GM18519 (cell line): Measurements from ENCODE around the gene CD200.
"Not testable (repeated sequence)": the region's sequence is repeated elsewhere in the genome, so short reads cannot be mapped to it uniquely, and the experiment has no call there.

Experiments
- ATAC-seq: cut with Tn5 transposase; IDR thresholded peaks from one replicate; pipeline ENCODE4 v1.9.1; 2021; ENCODE audit warnings: mild to moderate bottlenecking, moderate library complexity; ENCODE audit not compliant: unreplicated experiment, low FRiP score

CD200 gene

DNA sequence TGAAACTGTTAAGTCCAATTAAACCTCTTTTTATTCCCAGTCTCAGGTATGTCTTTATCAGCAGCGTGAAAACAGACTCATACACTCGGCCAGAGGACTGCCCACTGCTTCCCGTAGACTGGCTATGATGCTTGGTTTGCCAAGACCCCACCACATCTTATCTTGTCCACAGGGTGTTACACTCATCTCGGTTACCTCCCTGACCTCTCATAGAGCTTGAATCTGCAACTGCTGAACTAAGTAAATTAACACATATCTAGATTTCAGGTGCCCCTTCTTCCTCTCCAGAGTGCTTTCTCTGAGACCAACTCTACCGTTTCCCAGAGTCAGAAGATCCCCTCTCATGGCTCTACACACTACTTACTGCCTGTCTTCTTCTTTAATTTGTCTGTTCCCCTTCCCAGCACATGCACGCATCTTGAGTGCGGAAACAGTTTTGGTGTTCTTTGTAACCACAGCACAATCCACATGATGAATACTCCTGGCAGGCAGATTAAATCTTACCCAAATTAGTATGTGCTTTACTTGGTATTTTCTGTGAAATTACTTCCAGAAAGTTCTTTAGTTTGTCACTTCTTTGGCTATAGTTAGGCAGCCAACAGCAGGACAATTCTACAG is 49.7 kb downstream of the CD200 start:
- ATAC-seq = no peak

DNA sequence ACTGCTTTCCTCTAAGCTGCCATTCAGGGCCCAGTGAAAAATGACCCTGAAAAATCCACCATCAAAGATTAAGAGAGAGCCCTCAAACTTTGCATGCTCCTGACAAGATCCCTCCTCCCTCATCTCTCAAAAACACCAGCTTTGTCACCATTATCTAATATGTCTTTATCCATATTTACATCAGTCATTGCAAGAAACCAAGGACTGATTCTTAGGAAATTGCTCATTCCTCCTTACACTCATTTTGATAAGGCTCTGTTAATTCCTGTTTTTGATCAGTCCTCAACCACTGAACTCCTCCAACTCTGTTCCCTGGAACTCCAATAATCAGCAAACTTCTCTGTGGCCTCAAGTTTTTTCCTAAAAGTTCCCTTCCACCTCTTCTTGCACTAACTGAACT is 51.8 kb downstream of the CD200 start:
- no peak for ATAC-seq

DNA sequence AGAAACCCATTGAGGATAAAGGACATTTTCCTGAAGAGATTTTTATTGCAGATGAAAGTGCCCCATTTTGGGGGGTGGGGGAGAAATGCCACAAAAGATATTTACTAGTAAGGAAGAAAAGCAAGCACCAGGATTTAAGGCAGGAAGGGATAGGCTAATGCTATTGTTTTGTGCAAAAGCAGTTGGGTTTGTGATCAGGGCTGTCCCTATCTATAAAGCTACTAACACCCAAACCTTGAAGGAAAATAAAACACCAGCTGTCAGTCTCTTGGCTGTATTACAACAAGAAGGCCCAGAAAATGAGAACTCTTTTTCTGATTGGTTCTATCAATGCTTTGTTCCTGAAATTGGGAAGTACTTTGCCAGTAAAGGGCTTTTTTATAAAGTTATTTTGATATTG is 56.0 kb downstream of the CD200 start:
- no peak for ATAC-seq

DNA sequence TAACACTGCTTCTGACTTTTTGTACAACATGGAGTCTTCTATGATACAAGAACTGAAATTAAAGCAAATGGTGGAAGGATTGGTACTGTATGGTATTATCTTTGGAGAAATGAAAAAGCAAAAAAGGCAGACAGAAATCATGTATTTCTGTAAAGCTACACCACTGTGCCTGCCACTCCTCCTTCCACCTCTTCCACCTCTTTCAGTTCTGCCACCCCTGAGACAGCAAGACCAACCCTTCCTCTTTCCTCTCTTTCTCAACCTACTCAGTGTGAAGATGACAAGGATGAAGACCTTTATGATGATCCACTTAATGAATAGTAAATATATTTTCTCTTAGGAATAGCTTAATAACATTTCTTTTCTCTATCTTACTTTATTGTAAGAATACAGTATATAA is 57.0 kb downstream of the CD200 start:
- ATAC-seq = no peak

DNA sequence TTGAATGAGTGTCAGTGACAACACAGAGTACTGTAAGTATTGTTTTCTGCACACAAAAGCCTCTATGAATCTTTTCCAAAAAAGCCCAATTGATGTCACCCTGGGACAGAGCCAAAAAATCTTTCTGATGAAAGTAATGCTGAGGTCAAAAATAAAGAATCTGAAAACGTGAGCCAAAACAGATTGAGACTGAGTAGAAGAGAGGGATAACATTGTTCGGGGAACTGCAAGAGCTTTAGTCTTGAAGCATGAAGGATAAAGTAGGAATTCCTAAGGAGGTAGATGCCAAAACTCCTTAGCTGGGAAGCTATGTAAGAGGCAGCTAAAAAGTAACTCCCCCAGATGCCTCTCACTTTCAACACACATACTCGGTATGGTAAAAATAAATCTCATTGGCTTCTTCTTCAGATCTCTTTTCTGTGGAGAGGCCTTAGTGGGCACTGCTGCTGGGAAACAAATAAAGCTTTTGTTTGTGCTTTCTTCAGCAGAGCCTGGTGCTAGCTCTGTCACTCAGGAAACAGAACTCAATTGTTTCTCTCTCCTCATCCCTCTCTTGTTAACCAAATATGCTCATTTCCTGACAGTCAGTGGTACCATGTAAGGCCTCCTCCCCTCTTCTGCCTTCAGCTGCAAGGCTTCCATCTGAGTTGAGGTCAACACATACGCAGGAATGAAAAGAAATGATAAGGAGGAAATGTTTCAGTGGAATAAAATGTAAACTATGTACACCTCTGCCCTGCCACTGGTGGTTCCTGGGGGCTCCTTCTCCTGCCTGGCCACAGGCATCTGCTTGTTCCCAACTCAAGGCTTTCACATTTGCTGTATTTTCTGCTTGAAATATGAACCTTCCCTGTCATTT is 58.1 kb downstream of the CD200 start:
- no peak for ATAC-seq

DNA sequence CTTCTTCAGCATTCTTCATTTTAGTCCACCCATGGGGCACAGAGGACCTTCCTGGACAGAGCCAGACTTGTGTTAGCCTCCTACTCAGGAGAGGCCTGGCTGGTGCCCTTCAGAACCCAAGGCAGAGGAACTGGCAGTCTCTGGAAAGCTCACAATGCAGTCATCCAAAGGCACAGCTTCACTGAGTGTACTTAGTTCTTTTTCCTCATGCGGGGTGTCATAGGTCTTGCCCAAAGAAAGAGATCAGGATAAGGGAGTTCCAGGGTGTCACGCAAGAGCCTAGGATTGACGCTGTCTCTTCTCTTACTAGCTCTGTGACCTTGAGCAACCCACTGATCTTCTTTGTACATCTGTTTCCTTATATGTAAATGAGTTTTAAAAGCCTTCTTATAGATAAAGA is 58.7 kb downstream of the CD200 start:
- ATAC-seq = no peak

DNA sequence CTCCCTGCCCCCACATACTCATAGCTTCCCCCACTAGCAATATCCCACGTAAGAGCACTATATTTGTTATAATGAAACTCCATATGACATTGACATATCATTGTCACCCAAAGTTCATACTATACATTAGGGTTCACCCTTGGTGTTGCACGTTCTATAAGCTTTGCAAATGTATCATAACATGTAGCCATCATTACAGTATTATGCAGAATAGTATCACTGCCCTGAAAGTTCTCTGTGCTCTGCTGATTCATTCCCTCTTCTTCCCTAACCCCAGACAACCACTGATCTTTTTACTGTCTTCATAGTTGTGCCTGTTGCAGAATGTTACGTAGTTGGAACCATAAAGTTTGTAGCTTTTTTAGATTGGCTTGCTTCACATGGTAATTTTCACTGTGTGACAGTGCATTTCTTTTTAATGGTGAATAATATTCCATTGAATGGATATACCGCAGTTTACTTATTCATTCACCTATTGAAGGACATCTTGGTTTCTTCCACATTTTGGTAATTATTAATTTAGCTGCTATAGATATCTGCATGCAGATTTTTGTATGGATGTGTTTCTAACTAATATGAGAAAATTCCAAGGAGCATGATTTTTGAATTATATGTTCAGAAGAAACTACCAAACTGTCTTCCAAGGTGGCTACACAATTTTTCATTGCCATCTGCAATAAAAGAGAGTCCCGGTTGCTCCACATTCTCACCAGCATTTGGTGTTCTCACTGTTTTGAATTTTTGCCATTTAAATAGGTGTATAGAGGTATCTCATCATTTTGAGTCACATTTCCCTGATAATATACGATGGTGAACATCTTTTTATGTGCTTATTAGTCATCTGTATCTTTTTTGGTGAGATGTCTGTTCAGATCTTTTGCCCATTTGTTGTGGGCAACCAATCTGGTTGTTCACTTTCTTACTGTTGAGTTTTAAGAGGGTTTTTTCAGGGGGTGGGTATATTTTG is 59.7 kb downstream of the CD200 start:
- no peak for ATAC-seq

DNA sequence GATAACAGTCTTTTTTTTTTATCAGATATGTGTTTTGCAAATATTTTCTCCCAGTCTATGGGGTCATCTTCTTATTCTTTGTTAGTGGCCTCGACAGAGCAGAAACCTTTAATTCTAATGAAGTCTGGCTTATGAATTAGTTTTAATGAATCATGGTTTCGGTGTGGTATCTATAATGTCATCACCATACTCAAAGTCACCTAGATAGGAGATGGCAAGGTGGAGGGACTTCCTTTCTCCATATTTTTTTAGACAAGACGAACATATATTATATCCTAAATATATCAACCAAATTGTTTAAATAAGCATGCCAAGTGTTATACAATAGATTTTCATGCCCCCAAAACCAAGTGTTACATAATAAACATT is 60.4 kb downstream of the CD200 start:
- ATAC-seq = no peak

DNA sequence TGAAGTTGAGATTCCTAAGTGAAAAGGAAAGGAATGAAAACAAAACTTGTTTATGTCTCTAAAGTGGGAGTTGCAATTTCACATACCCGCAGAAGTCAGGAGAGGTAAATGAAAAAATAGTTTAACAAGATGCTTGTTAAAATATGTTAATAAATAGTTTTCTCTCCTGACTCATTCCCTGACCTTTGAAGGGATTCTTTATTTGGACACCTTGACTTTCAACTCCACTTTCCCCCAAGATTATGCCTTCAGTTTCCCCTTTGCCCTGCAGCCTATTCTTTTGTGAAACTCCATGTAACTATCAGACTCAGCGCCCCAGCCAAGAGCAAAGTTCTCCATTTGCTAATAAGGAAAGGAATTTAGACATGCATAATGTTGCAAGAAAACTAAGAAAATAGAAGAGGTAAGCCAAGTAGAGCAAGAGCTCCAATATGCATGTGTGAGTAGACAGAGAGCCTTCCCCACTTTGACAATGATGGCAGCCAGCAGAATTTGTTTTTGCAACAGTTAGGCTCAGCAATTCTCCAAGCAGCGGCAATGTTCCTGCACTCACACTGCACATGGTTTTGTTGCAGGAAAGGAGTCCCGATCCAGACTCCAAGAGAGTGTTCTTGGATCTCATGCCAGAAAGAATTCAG is 61.2 kb downstream of the CD200 start:
- ATAC-seq = no peak

DNA sequence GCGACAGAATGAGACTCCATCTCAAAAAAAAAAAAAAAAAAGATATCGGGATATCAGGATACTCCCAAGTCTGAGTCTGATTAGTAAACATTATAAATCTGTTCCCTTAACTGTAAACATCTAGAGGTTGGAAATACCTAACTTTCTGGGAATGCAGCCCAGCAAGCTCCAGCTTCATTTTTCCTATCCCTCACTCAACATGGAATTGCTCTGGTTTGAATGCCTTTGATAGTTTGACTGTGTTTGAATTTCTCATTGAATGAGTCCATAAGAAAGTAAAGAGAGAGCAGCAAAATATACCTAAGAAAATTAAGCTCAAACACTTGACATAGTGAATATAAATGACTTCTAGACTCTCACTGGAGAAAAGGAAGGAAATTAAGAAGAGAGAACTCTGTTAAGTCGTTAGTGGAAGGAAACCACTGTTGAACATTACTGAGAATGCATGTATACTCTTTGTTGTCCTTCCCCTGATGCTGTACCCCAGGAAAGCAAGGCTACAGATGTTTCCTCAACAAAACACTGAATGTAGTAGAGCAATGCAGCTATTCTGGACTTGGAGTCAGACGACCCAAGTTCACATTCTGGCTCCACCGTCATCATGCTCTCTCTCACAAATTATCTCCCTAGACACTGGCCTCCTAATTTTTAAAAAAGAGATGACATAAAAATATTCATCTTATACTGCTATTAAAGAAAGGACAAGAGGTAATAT is 62.4 kb downstream of the CD200 start:
- no peak for ATAC-seq

DNA sequence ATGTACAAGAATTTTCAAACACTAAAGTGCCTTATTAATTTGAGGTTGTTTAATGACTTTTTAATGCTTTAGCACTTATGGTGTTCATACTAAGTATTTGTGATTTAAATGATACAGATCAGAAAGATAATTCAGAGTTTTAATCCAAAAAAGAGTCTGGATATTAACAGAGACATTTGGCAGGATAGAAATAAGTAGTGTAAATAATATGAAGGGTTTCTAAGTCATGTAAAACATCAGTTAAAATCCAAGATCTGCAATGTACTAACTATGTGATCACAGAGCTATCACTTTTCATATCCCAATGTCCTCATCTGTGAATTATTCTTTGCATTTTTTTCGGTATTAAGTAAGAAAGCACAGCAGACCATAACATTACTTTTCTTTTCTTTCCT is 62.9 kb downstream of the CD200 start:
- ATAC-seq = no peak

DNA sequence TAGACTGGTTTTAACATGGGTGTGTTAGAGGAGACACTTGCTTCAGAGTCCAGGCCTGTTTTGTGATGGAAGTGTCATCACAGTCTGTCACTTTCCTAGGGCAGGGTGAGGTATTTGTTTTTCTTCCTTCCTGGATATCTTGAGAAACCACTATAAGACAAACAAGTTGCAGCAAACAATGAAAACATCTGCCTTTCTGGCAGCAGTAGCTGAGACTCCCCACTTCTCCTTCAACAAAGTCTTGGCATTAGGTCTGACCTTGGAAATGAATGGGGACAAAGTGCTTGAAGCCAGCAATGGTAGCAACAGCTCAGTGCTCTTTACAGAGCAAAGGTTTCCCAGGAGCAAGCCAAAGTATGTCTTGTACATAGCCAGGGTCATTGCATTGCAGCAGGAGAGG is 64.6 kb downstream of the CD200 start:
- ATAC-seq = no peak

DNA sequence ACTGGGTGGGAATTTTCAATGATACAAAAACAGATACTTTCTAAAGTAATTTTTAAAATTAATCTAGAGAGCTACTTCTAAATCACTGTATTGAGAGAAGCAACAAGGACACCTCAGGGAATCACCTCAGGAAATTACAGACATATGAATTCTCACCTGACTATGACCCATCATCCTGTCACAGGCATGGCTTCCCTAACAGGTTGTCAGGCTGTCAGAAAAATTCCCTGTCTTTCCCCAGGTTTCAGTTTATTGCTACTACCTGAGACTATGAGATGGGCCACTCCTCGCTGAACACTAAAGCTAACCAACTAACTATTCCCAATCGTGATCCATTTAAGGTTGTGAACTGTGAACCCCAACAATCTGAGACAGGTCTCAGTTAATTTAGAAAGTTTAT is 66.1 kb downstream of the CD200 start:
- ATAC-seq = no peak

DNA sequence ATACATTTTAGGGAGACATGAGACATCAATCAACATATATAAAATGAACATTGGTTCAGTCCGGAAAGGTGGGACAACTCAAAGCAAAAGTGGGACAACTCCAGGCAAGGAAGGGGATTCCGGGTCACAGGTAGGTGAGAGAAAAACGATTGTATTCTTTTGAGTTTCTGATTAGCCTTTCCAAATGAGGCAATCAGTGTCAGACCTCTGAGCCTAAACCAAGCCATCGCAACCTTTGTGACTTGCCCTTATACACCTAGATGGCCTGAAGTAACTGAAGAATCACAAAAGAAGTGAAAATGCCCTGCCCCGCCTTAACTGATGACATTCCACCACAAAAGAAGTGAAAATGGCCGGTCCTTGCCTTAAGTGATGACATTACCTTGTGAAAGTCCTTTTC is 66.6 kb downstream of the CD200 start:
- not testable (repeated sequence) for ATAC-seq

DNA sequence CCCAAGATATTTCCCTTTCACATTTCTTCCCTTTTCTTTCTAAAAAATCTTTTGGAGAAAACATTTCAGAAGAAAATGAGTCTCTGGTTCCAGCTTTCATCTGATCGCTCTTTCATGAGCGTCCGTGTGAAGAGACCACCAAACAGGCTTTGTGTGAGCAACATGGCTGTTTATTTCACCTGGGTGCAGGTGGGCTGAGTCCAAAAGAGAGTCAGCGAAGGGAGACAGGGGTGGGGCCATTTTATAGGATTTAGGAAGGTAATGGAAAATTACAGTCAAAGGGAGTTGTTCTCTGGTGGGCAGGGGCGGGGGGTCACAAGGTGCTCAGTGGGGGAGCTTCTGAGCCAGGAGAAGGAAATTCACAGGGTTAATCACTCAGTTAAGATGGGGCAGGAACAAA is 67.4 kb downstream of the CD200 start:
- not testable (repeated sequence) for ATAC-seq

DNA sequence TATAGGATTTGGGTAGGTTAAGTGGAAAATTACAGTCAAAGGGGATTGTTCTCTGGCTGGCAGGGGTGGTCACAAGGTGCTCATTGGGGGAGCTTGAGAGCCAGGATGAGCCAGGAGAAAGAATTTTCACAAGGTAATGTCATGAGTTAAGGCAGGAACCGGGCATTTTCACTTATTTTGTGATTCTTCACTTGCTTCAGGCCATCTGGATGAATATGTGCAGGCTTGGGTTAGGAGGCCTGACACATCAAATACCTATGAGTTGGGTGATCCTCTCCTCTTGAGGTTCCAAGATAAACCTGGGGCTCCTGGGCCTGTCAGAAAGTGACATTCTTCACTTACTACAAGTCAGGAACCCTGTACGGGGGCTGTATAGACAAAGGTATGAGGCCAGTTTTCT is 68.7 kb downstream of the CD200 start:
- no peak for ATAC-seq

DNA sequence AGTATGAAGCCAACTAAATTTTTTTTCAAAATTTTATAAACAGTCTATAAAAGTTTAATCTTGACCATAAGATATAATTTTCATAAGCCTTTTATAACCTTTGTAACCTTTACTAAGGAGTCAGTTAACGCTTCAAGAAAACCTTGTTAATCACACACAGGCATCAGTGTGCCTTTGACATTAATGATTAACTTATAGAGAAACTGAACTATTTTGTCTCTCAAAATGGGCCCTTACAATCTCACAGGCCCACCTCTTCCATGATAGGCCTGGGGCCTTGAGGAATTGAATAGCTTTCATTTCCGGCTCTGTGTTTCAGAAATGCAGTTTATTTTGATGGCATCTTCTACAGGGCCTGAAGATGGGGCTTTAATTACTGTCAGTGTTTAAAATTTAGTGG is 70.1 kb downstream of the CD200 start:
- no peak for ATAC-seq

DNA sequence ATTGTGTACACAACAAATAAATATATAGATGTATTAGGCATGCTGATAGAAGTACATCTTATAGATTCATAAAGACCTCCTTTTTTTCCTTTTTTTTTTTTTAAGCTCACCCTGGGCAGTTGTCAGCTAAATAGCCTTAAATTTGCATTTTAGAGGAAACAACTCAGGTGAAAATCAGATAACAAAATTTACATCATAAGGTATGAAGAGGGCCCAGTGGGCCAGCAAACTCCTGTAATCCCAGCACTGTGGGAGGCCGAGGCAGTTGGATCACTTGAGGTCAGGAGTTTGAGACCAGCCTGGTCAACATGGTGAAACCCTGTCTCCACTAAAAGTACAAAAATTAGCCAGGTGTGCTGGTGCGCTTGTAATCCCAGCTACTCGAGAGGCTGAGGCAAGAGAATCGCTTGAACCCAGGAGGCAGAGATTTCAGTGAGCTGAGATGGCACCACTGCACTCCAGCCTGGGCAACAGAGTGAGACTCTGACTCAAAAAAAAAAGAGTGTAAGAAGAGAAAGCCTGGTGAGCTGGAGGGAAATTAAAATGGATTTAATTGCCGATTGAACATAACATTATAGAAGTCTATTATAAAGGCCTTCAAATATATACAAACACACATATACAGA is 72.1 kb downstream of the CD200 start:
- ATAC-seq = not testable (repeated sequence)

DNA sequence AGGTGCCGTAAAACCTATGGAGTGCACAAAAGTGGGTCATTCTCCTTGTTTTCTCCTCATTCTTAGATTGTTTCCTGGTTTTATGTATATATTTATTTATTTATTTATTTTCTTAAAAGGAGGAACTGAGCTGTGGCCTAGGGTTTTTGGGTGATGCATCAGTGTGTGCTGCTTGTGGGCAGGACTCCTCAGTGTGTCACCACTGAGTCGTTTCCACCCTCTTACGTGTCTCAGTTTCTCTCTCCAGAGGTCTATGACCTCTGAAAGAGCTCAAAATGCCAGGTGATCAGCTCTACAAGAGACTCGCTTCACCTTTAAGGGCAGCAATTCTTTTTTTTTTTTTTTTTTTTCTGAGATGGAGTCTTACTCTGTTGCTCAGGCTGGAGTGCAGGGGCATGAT is 72.9 kb downstream of the CD200 start:
- ATAC-seq = no peak
